K562 (cell line): ENCODE data around the gene MAST4. TPM values are rescaled to one million over a fixed set of nuclear protein-coding genes. Genes with fewer than 3 reads are reported as not detected.

Experiments used
- ATAC-seq: fragments of 200-7000 bp; cut with Tn5 transposase; 3 replicates; pipeline ENCODE4 v1.9.1; 2020; ENCODE audit warnings: moderate library complexity
- BruUV-seq: library from RNA; stranded (reverse); fragments of 400-500 nt; replicated peaks from 2 replicates; lab custom pipeline; 2021; lab: Mats Ljungman, UMichigan
- CTCF ChIA-PET: fragments of 300-600 bp; formaldehyde crosslinking; extraction: SDS; loops from one replicate; lab custom pipeline; 2021; ENCODE audit warnings: low intra/inter-chr PET ratio; lab: Yijun Ruan, JAX
- POLR2A ChIA-PET: fragments of 300-600, 350-650 bp; sonication (Branson Sonifier 250); formaldehyde crosslinking; extraction: SDS; loops from one replicate; lab custom pipeline; 2021; ENCODE audit warnings: antibody characterized with exemption, inconsistent platforms; lab: Yijun Ruan, JAX
- DNase-seq, 4 experiments: peaks; one replicate each; pipeline versions ENCODE4 v3.0.0 to v3.0.0-alpha.2; 2011 to 2018; ENCODE audit warnings: low spot score in 3 of 4, mixed read lengths in 3 of 4; ENCODE audit errors: extremely low read depth in 1 of 4
- FAIRE-seq: peaks from 2 replicates; lab custom pipeline; 2011; peaks lifted over from hg19 to GRCh38; lab: Jason Lieb, UNC
- H2AFZ ChIP-seq: 2 replicates; pipeline ENCODE4 v1.6.0; 2011; ENCODE audit warnings: low read depth, low read length, control low read depth, inconsistent platforms
- H3K27ac ChIP-seq: fragments of 200-600 bp; 3 replicates; pipeline ENCODE4 v1.8.0; 2011; ENCODE audit warnings: low read depth, mild to moderate bottlenecking, control low read depth, inconsistent platforms, low read length, moderate library complexity, mixed read lengths; ENCODE audit errors: extremely low read depth
- H3K27me3 ChIP-seq, 2 experiments: fragments of 300-600 bp in 1 of 2; 2 replicates in 1 of 2; 3 replicates in 1 of 2; pipeline versions ENCODE4 v1.6.0 to v1.8.0; 2011; ENCODE audit warnings: inconsistent platforms in 2 of 2, low read length in 2 of 2, mild to moderate bottlenecking in 1 of 2, mixed read lengths in 1 of 2, moderate library complexity in 1 of 2; ENCODE audit not compliant: control insufficient read depth in 2 of 2, insufficient read depth in 2 of 2
- H3K36me3 ChIP-seq: fragments of 300-600 bp; 3 replicates; pipeline ENCODE4 v1.8.0; 2011; ENCODE audit warnings: mild to moderate bottlenecking, low read length, inconsistent platforms; ENCODE audit not compliant: control insufficient read depth, insufficient read depth
- H3K4me1 ChIP-seq, 2 experiments: fragments of 200-600 bp in 1 of 2; replicated peaks in 1 of 2; 2 replicates in 1 of 2; 3 replicates in 1 of 2; pipeline versions ENCODE4 v1.5.1 to v1.8.0; 2011; ENCODE audit warnings: inconsistent platforms in 2 of 2, low read length in 2 of 2, mild to moderate bottlenecking in 1 of 2, mixed read lengths in 1 of 2, moderate library complexity in 1 of 2; ENCODE audit not compliant: control insufficient read depth in 2 of 2, insufficient read depth in 2 of 2
- H3K4me2 ChIP-seq: 2 replicates; pipeline ENCODE4 v1.6.1; 2011; ENCODE audit warnings: low read length, control low read depth, inconsistent platforms, mixed read lengths; ENCODE audit not compliant: insufficient read depth
- H3K4me3 ChIP-seq: fragments of 200-600 bp; sonication (generic), shearing (Covaris generic); 2 replicates; pipeline ENCODE4 v1.5.1; 2016; ENCODE audit warnings: control low read depth, inconsistent platforms
- H3K79me2 ChIP-seq: fragments of 200-600 bp; 3 replicates; pipeline ENCODE4 v1.8.0; 2011; ENCODE audit warnings: low read length, inconsistent platforms; ENCODE audit not compliant: control insufficient read depth, insufficient read depth
- H3K9ac ChIP-seq, 2 experiments: 2 replicates each; pipeline versions ENCODE4 v1.6.0 to v1.6.1; 2011; ENCODE audit warnings: low read depth in 2 of 2, low read length in 2 of 2, control low read depth in 1 of 2, inconsistent platforms in 1 of 2, mild to moderate bottlenecking in 1 of 2, mixed read lengths in 1 of 2; ENCODE audit not compliant: insufficient read depth in 1 of 2
- H3K9me1 ChIP-seq: one replicate; pipeline ENCODE4 v1.6.0; 2011; ENCODE audit warnings: inconsistent platforms, mild to moderate bottlenecking, low read length, moderate library complexity; ENCODE audit not compliant: control insufficient read depth, insufficient read depth
- H3K9me3 ChIP-seq: replicated peaks from 2 replicates; pipeline ENCODE4 v1.5.1; 2011; ENCODE audit warnings: low read depth, low read length, inconsistent platforms; ENCODE audit not compliant: control insufficient read depth, insufficient read depth
- H4K20me1 ChIP-seq: replicated peaks from 2 replicates; pipeline ENCODE4 v1.6.1; 2011; ENCODE audit warnings: low read length, inconsistent platforms, mixed read lengths; ENCODE audit not compliant: control insufficient read depth, insufficient read depth
- ATF2 ChIP-seq: sonication (generic); formaldehyde crosslinking; IDR thresholded peaks from 2 replicates; pipeline ENCODE4 v1.8.1; 2022; ENCODE audit warnings: missing genetic modification reagents
- CEBPB ChIP-seq: fragments of 450-650 bp; IDR thresholded peaks from 2 replicates; pipeline ENCODE4 v1.6.1; 2016; ENCODE audit warnings: missing genetic modification characterization, missing compliant biosample characterization
- DACH1 ChIP-seq: fragments of 450-650 bp; IDR thresholded peaks from 2 replicates; pipeline ENCODE4 v1.6.1; 2018; ENCODE audit not compliant: partially characterized antibody
- EP300 ChIP-seq: IDR thresholded peaks from 2 replicates; pipeline ENCODE4 v1.6.1; 2012; ENCODE audit warnings: low read length, improper control_type of control experiment
- NCOA4 ChIP-seq: fragments of 450-650 bp; IDR thresholded peaks from 2 replicates; pipeline ENCODE4 v1.6.1; 2018; ENCODE audit warnings: mild to moderate bottlenecking; ENCODE audit not compliant: partially characterized antibody
- NR4A1 ChIP-seq, 2 experiments: fragments of 250-450 bp in 1 of 2; fragments of 450-650 bp in 1 of 2; sonication (Bioruptor Pico) in 1 of 2; IDR thresholded peaks; 2 replicates each; pipeline versions ENCODE4 v1.4.0 to v1.6.1; 2016 to 2020; ENCODE audit warnings: mild to moderate bottlenecking in 2 of 2, missing compliant biosample characterization in 1 of 2, missing genetic modification characterization in 1 of 2, moderate library complexity in 1 of 2
- TCF7 ChIP-seq: sonication (generic); IDR thresholded peaks from 2 replicates; pipeline ENCODE4 v1.6.1; 2016; ENCODE audit warnings: antibody characterized with exemption, borderline replicate concordance
- TEAD1 ChIP-seq, 2 experiments: fragments of 450-650 bp in 1 of 2; sonication (generic) in 1 of 2; formaldehyde crosslinking; IDR thresholded peaks; 2 replicates each; pipeline versions ENCODE4 v1.4.0 to v1.8.0; 2020 to 2022; ENCODE audit warnings: mild to moderate bottlenecking in 2 of 2, missing genetic modification reagents in 1 of 2
- THAP12 ChIP-seq: fragments of 250-450 bp; sonication (Bioruptor Pico); IDR thresholded peaks from 2 replicates; pipeline ENCODE4 v1.9.0; 2021; ENCODE audit warnings: mild to moderate bottlenecking, inconsistent platforms
- ZNF395 ChIP-seq: fragments of 200-800 bp; sonication (Bioruptor generic); IDR thresholded peaks from 2 replicates; pipeline ENCODE4 v1.6.1; 2017; ENCODE audit warnings: missing genetic modification characterization, missing compliant biosample characterization
- ZNF518B ChIP-seq: fragments of 250-450 bp; sonication (Bioruptor Pico); IDR thresholded peaks from 2 replicates; pipeline ENCODE4 v1.5.0; 2021; ENCODE audit warnings: mild to moderate bottlenecking, moderate library complexity
- ZNF740 ChIP-seq, 3 experiments: fragments of 200-800 bp in 1 of 3; sonication (Bioruptor generic) in 1 of 3; sonication (generic) in 1 of 3; formaldehyde crosslinking in 1 of 3; IDR thresholded peaks; 2 replicates each; pipeline versions ENCODE4 v1.6.1 to v1.8.0; 2016 to 2022; ENCODE audit warnings: mild to moderate bottlenecking in 2 of 3, missing compliant biosample characterization in 2 of 3, missing genetic modification characterization in 2 of 3, missing genetic modification reagents in 1 of 3
- WGBS: fragments of 100-300 bp; shearing (Covaris generic); methylation state at CpG from one replicate; pipeline ENCODE4 v1.1.6; 2016; ENCODE audit warnings: low coverage, mixed read lengths; ENCODE audit not compliant: insufficient coverage; ENCODE audit errors: missing lambda C conversion rate; 5-methylcytosine and 5-hydroxymethylcytosine counted together
- in situ Hi-C: fragments of 300-500 bp; cut with MboI; formaldehyde crosslinking; loops from 4 replicates; pipeline ENCODE4 v1.15.0; 2018; ENCODE audit warnings: inconsistent platforms, mixed read lengths
- intact Hi-C: fragments of 100-400 bp; cut with micrococcal nuclease; formaldehyde crosslinking; loops from 2 replicates; pipeline ENCODE4 v1.14.2; 2022
- polyA plus RNA-seq, 8 experiments: library from polyadenylated mRNA; depleted of rRNA in 4 of 8; stranded (reverse) in 5 of 8; unstranded in 3 of 8; fragments of >200 nt; fragmentation: Nextera tagmentation in 2 of 8; fragmentation: Illumina TruSeq in 1 of 8; extraction: Ambion mirVana in 2 of 8; extraction: Trizol in 1 of 8; gene quantifications; 2 replicates each; pipeline versions ENCODE4 v1.2.1 to v1.2.3, GENCODE V29; 2011 to 2014; ENCODE audit warnings: inconsistent platforms in 1 of 8, missing spikeins in 1 of 8
- total RNA-seq, 7 experiments: library from RNA; depleted of rRNA in 6 of 7; stranded (reverse); fragments of >200 nt in 6 of 7; fragmentation: Illumina TruSeq in 2 of 7; extraction: Trizol in 2 of 7; gene quantifications; 2 replicates each; pipeline versions ENCODE4 v1.2.1 to v1.2.3, GENCODE V29; 2011 to 2021; ENCODE audit warnings: low replicate concordance in 1 of 7

The MAST4 gene
- total and polyA plus RNA-seq, 9 of the 15 experiments (the other 6 are each of a cell fraction or from before 2014, with no cell fraction given) = 0.88 to 10.1 (median 5.2) TPM

GRCh38 chr5:66931651-66932050, 335.5 kb downstream of the MAST4 start:
- no TSS peak for BruUV-seq
- no peak overlapping the region for H3K4me3 ChIP-seq
- no peak for DNase-seq
- ChIA-PET CTCF (no interaction called here), POLR2A (no interaction called here)
- no peaks in the 10 kb centered on the region for H4K20me1 ChIP-seq
- no peak for ATAC-seq
- FAIRE-seq = no peak
- H3K9me3 ChIP-seq = no peaks in the 10 kb centered on the region
- no peak overlapping the region for H3K4me2 ChIP-seq
- H3K4me1 ChIP-seq = no peaks in the 10 kb centered on the region
- no peaks in the 10 kb centered on the region; a peak in 1 of 5 replicates for H3K27me3 ChIP-seq
- WGBS = 0% methylated on average over 5 of the region's 5 CpGs
- no peak overlapping the region for H2AFZ ChIP-seq
- in situ Hi-C loops = no loop called here
- intact Hi-C loops = no loop called here
- H3K79me2 ChIP-seq = no peaks in the 10 kb centered on the region
- H3K27ac ChIP-seq = no peak overlapping the region
- H3K9me1 ChIP-seq = no peaks in the 10 kb centered on the region
- no peaks in the 10 kb centered on the region for H3K36me3 ChIP-seq
- no peak overlapping the region for H3K9ac ChIP-seq
- no peak for TF ChIP-seq TEAD1 (CRISPR knock-in tag; IDR thresholded peaks at IDR 0.05)
- no peak for TF ChIP-seq ZNF740 (CRISPR knock-in tag; IDR thresholded peaks at IDR 0.05)
- TF ChIP-seq ZNF740 (tag; IDR thresholded peaks at IDR 0.05) = no peak
- TF ChIP-seq CEBPB (tag) = no peak
- TF ChIP-seq TCF7 = no peak
- no peak for TF ChIP-seq NR4A1 (CRISPR knock-in tag; IDR thresholded peaks at IDR 0.05)
- TF ChIP-seq NR4A1 (tag; IDR thresholded peaks at IDR 0.05) = no peak
- no peak for TF ChIP-seq ATF2 (CRISPR knock-in tag)
- TF ChIP-seq EP300 = no peak
- TF ChIP-seq ZNF518B = no peak
- TF ChIP-seq DACH1 = no peak
- TF ChIP-seq NCOA4 = no peak
- no peak for TF ChIP-seq ZNF395 (CRISPR knock-in tag)
- no peak for TF ChIP-seq THAP12 (CRISPR knock-in tag)
